Effector memory CD4-positive, alpha-beta T cell (primary cell): ENCODE data around the gene BSN.

ENCODE experiments used
- DNase-seq, 3 donors: peaks; one replicate each; pipeline ENCODE4 v3.0.0-alpha.2; 2020
- H3K27ac ChIP-seq: 2 replicates; pipeline ENCODE4 v1.7.0; 2013; ENCODE audit warnings: mild to moderate bottlenecking, low read length, moderate library complexity; ENCODE audit not compliant: insufficient read depth, poor library complexity, severe bottlenecking
- H3K27me3 ChIP-seq: replicated peaks from 2 replicates; pipeline ENCODE4 v1.7.0; 2013; ENCODE audit warnings: mild to moderate bottlenecking, low read length; ENCODE audit not compliant: insufficient read depth, control insufficient read depth, poor library complexity, severe bottlenecking
- H3K36me3 ChIP-seq: 2 replicates; pipeline ENCODE4 v1.7.0; 2013; ENCODE audit warnings: mild to moderate bottlenecking, low read length, moderate library complexity; ENCODE audit not compliant: control insufficient read depth, insufficient read depth
- H3K4me1 ChIP-seq: 2 replicates; pipeline ENCODE4 v1.7.0; 2013; ENCODE audit warnings: low read length, mild to moderate bottlenecking; ENCODE audit not compliant: control insufficient read depth, insufficient read depth, poor library complexity, severe bottlenecking
- H3K4me3 ChIP-seq: 2 replicates; pipeline ENCODE4 v1.7.0; 2013; ENCODE audit warnings: low read length, low read depth, mild to moderate bottlenecking; ENCODE audit not compliant: insufficient read depth, poor library complexity, severe bottlenecking
- H3K9me3 ChIP-seq: 2 replicates; pipeline ENCODE4 v1.7.0; 2013; ENCODE audit warnings: mild to moderate bottlenecking, low read length, moderate library complexity; ENCODE audit not compliant: control insufficient read depth

Gene BSN

GRCh38 chr3:49700014-49700413, 145.7 kb downstream of the BSN start:
- H3K36me3 ChIP-seq: peaks cover 40% of the 10 kb centered on the region
- no peaks in the 10 kb centered on the region for H3K4me1 ChIP-seq
- no peak overlapping the region for H3K27ac ChIP-seq
- no peak overlapping the region for H3K4me3 ChIP-seq
- no peaks in the 10 kb centered on the region for H3K9me3 ChIP-seq
- no peak for DNase-seq
- H3K27me3 ChIP-seq: no peaks in the 10 kb centered on the region

- H3K27me3 ChIP-seq: no peaks in the 10 kb centered on the region
- no peak for DNase-seq
- H3K27ac ChIP-seq: no peak overlapping the region
- peaks cover 45% of the 10 kb centered on the region for H3K36me3 ChIP-seq
- no peak overlapping the region for H3K4me3 ChIP-seq
- H3K9me3 ChIP-seq: no peaks in the 10 kb centered on the region
- no peaks in the 10 kb centered on the region for H3K4me1 ChIP-seq
Measured at GRCh38 chr3:49700453-49701128, 146.3 kb downstream of the BSN start.

GRCh38 chr3:49701388-49702077, 147.3 kb downstream of the BSN start:
- Histone ChIP-seq H3K4me3 (no peak overlapping the region), H3K9me3 (no peaks in the 10 kb centered on the region), H3K4me1 (no peaks in the 10 kb centered on the region), H3K27ac (no peak overlapping the region), H3K36me3 (peaks cover 52% of the 10 kb centered on the region), H3K27me3 (no peaks in the 10 kb centered on the region)
- no peak for DNase-seq

DNA sequence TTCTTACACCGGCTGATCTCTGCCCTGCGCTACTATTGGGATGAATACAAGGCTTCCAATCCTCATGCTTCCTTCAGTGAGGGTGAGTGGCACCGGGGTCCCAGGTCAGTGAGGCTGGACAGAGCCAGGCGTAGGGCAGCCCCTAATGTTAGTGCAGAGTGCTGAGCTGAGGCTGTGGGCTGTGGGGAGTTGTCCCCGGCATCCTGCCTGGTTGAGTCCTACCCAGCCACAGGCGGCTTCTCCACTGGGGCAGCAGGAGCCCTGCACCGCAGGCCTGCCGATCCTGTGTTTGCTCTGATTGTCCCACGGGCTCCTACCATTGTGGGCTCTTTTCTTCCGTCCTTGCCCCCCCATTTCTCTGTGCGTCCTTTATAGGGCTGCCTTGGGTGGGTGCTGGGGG, 148.4 kb downstream of the BSN start:
- H3K4me1 ChIP-seq: no peaks in the 10 kb centered on the region
- H3K27ac ChIP-seq: no peak overlapping the region
- no peak overlapping the region for H3K4me3 ChIP-seq
- no peak for DNase-seq
- H3K36me3 ChIP-seq: peaks cover 44% of the 10 kb centered on the region
- no peaks in the 10 kb centered on the region for H3K27me3 ChIP-seq
- no peaks in the 10 kb centered on the region for H3K9me3 ChIP-seq

DNA sequence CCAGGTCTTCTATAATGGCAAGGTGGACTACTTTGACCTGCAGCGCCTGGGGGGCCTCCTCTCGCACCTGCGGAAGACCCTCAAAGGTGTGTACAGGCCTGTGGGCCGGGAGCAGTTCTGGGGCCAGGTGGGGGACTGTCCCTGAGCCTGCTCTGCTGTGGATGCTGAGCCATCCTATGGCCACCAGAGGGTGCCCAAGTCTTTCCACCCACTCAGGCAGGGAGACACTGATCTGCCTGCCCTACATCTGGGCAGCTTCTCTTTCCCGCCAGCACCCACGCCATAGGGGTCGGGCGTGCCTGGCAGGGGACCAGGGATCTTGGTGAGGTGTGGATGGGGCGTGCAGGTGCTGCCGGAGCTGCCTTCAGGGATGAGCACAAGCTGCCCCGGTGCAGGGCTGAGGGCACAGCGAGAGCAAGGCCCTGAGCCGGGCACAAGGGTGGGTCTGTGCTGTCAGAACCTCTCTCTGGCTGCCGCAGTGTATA, 149.2 kb downstream of the BSN start:
- no peaks in the 10 kb centered on the region for H3K9me3 ChIP-seq
- no peak overlapping the region for H3K4me3 ChIP-seq
- H3K36me3 ChIP-seq: peaks cover 36% of the 10 kb centered on the region
- no peak overlapping the region for H3K27ac ChIP-seq
- H3K4me1 ChIP-seq: no peaks in the 10 kb centered on the region
- H3K27me3 ChIP-seq: no peaks in the 10 kb centered on the region
- DNase-seq: peak; percentile 34 to 48 (median 35)

DNA sequence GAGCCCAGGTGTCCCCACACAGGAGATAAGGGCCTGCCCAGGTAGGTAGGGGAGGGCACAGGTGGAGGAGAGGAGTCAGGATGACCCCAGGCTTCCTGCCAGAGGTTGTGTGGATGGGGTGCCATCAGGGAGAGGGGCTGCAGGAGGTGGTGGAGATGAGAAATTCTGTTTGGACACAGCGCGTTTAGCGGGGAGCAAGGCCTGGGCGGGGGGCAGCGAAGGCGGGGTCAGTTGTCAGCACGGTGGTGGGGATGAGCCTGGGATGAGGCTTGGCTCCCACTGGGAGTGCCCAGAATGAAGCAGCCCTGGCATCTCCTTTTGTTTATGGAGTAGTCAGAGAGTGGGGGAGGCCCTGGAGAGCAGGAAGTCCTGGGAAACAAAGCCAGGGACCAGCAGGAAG, 149.7 kb downstream of the BSN start:
- Histone ChIP-seq H3K27ac (no peak overlapping the region), H3K36me3 (peaks cover 36% of the 10 kb centered on the region), H3K4me1 (no peaks in the 10 kb centered on the region), H3K27me3 (no peaks in the 10 kb centered on the region), H3K4me3 (no peak overlapping the region), H3K9me3 (no peaks in the 10 kb centered on the region)
- DNase-seq: no peak

- Histone ChIP-seq H3K27me3 (no peaks in the 10 kb centered on the region), H3K9me3 (no peaks in the 10 kb centered on the region), H3K4me1 (no peaks in the 10 kb centered on the region), H3K27ac (no peak overlapping the region), H3K4me3 (no peak overlapping the region), H3K36me3 (peaks cover 30% of the 10 kb centered on the region)
- DNase-seq: no peak
Measured at GRCh38 chr3:49704629-49705028, 150.4 kb downstream of the BSN start.

DNA sequence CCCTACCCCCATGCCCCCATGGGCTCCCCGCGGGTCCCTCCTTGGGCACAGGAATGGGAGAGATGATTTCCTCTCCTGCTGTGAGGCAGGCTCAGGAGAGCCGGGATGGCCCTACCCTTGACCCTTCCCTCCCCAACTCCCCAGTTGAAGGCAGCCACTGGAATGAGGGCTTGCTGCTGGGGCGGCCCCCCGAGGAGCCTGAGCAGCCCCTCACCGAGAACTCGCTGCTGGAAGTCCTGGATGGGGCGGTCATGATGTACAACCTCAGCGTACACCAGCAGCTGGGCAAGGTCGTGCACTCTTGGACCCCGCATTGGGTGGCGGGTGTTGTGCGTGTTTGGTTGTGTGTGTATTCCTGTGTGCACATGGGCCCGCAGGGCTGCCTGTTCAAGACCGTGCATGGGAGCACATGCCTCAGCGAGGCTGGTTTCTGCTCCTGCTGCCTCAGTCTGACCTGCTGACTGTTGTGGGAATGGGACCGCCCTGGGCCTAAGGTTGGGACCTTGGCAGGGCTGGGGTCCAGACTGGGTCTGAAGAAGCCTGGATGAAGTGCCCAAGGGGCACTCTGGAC, 151.2 kb downstream of the BSN start:
- Histone ChIP-seq H3K27ac (no peak overlapping the region), H3K9me3 (no peaks in the 10 kb centered on the region), H3K4me1 (no peaks in the 10 kb centered on the region), H3K27me3 (no peaks in the 10 kb centered on the region), H3K4me3 (no peak overlapping the region), H3K36me3 (peaks cover 28% of the 10 kb centered on the region)
- DNase-seq: no peak

- H3K36me3 ChIP-seq: peaks cover 28% of the 10 kb centered on the region
- no peak for DNase-seq
- H3K27ac ChIP-seq: no peak overlapping the region
- no peaks in the 10 kb centered on the region for H3K9me3 ChIP-seq
- H3K4me1 ChIP-seq: no peaks in the 10 kb centered on the region
- H3K27me3 ChIP-seq: no peaks in the 10 kb centered on the region
- no peak overlapping the region for H3K4me3 ChIP-seq
Measured at GRCh38 chr3:49706456-49707112, 152.3 kb downstream of the BSN start.

DNA sequence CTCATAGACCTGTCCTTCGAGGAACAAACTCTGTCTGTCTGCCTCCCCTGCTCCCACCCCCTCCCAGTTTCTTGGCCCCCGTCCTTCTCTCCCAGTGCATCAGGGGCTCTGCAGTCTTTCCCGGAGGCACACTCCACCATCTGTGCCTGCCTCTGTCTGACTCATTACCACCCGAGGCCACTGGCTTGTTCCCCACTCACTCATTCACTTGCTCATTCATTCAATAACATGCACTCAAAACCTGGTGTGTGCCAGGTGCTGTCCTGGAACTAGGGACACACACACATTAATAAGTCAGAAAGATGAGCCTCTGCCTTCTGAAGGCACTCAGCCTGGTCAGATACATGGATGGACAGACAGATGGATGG, 152.8 kb downstream of the BSN start:
- Histone ChIP-seq H3K9me3 (no peaks in the 10 kb centered on the region), H3K36me3 (peaks cover 25% of the 10 kb centered on the region), H3K4me1 (no peaks in the 10 kb centered on the region), H3K4me3 (no peak overlapping the region), H3K27ac (no peak overlapping the region), H3K27me3 (no peaks in the 10 kb centered on the region)
- DNase-seq: no peak
